PFSK-1 (cell line): ENCODE data around the gene ZNF429.

Experiments used
- FOXP2 ChIP-seq: optimal IDR thresholded peaks from 2 replicates; pipeline ENCODE3; 2011; ENCODE audit warnings: borderline replicate concordance, control low read depth, inconsistent platforms; ENCODE audit not compliant: insufficient read depth; ENCODE audit errors: extremely low read length, extremely low read depth
- POLR2AphosphoS5 ChIP-seq: IDR thresholded peaks from 2 replicates; pipeline ENCODE4 v1.6.1; 2012; ENCODE audit warnings: low read depth, mild to moderate bottlenecking, control low read depth, low read length, moderate library complexity
- REST ChIP-seq, 2 experiments: IDR thresholded peaks; 2 replicates each; pipeline versions ENCODE4 v1.6.1 to v1.8.0; 2011 to 2012; ENCODE audit warnings: low read depth in 2 of 2, low read length in 2 of 2, control low read depth in 1 of 2, inconsistent platforms in 1 of 2, mild to moderate bottlenecking in 1 of 2, moderate library complexity in 1 of 2; ENCODE audit not compliant: insufficient read depth in 1 of 2
- SIN3A ChIP-seq: IDR thresholded peaks from 2 replicates; pipeline ENCODE4 v1.6.1; 2012; ENCODE audit warnings: mild to moderate bottlenecking, low read length, moderate library complexity, borderline replicate concordance; ENCODE audit not compliant: insufficient read depth
- TAF1 ChIP-seq: IDR thresholded peaks from 2 replicates; pipeline ENCODE4 v1.6.1; 2012; ENCODE audit warnings: low read length, control low read depth, borderline replicate concordance; ENCODE audit not compliant: insufficient read depth

ZNF429 gene

GRCh38 chr19:21590867-21591266 is 85.5 kb downstream of the ZNF429 start:
- TF ChIP-seq SIN3A (no peak), FOXP2 (no peak), REST (IDR thresholded peaks at IDR 0.05; ENCODE audit: insufficient read depth in 1 of 2, low read depth in 2 of 2, low read length in 2 of 2) (no peak), POLR2AphosphoS5 (no peak), TAF1 (no peak)

GRCh38 chr19:21593008-21593481 is 87.6 kb downstream of the ZNF429 start:
- no peak for TF ChIP-seq REST (IDR thresholded peaks at IDR 0.05; ENCODE audit: insufficient read depth in 1 of 2, low read depth in 2 of 2, low read length in 2 of 2)
- no peak for TF ChIP-seq FOXP2
- TF ChIP-seq SIN3A = no peak
- no peak for TF ChIP-seq TAF1
- no peak for TF ChIP-seq POLR2AphosphoS5

- TF ChIP-seq POLR2AphosphoS5 (no peak), TAF1 (no peak), REST (IDR thresholded peaks at IDR 0.05; ENCODE audit: insufficient read depth in 1 of 2, low read depth in 2 of 2, low read length in 2 of 2) (no peak), FOXP2 (no peak), SIN3A (no peak)
Measured at GRCh38 chr19:21593502-21593901, 88.1 kb downstream of the ZNF429 start.

- TF ChIP-seq POLR2AphosphoS5 = no peak
- TF ChIP-seq TAF1 = no peak
- TF ChIP-seq FOXP2 = no peak
- TF ChIP-seq REST (IDR thresholded peaks at IDR 0.05; ENCODE audit: insufficient read depth in 1 of 2, low read depth in 2 of 2, low read length in 2 of 2) = no peak
- TF ChIP-seq SIN3A = no peak
Measured at GRCh38 chr19:21593934-21594820, 88.8 kb downstream of the ZNF429 start.
